H1 (cell line): ENCODE measurements around the gene CHST11. TPM values are rescaled to one million over a fixed set of nuclear protein-coding genes. Genes with fewer than 3 reads are reported as not detected.

Experiments
- CTCF ChIA-PET: fragments of 300-600 bp; sonication (Branson Sonifier 250); formaldehyde crosslinking; loops from one replicate; lab custom pipeline; 2021; ENCODE audit not compliant: partially characterized antibody; lab: Charles Lee
- POLR2A ChIA-PET: fragments of 300-600 bp; sonication (Branson Sonifier 250); formaldehyde crosslinking; loops from one replicate; lab custom pipeline; 2021; ENCODE audit warnings: inconsistent platforms; ENCODE audit not compliant: partially characterized antibody; lab: Charles Lee
- DNase-seq, 2 experiments: peaks; one replicate each; pipeline versions ENCODE4 v3.0.0 to v3.0.0-alpha.2; 2010 to 2022; ENCODE audit warnings: low spot score in 2 of 2, low read depth in 1 of 2, mixed read lengths in 1 of 2
- FAIRE-seq: peaks from 2 replicates; lab custom pipeline; 2011; peaks lifted over from hg19 to GRCh38; lab: Jason Lieb, UNC
- H2AFZ ChIP-seq: 2 replicates; pipeline ENCODE4 v1.8.1; 2012; ENCODE audit warnings: low read length, inconsistent platforms
- H2AK5ac ChIP-seq: 2 replicates; pipeline ENCODE4 v1.6.1; 2013; ENCODE audit warnings: low read depth, low read length
- H2BK120ac ChIP-seq: replicated peaks from 2 replicates; pipeline ENCODE3; 2013; ENCODE audit warnings: low read depth, low read length, inconsistent platforms
- H2BK12ac ChIP-seq: 2 replicates; pipeline ENCODE4 v1.6.1; 2013; ENCODE audit warnings: low read depth, low read length
- H2BK15ac ChIP-seq: 2 replicates; pipeline ENCODE4 v1.6.1; 2013; ENCODE audit warnings: low read length
- H2BK20ac ChIP-seq: 2 replicates; pipeline ENCODE4 v1.6.1; 2013; ENCODE audit warnings: low read length
- H2BK5ac ChIP-seq: 2 replicates; pipeline ENCODE4 v1.6.1; 2013; ENCODE audit warnings: low read depth, low read length
- H3K14ac ChIP-seq: 2 replicates; pipeline ENCODE4 v1.6.1; 2013; ENCODE audit warnings: inconsistent platforms; ENCODE audit not compliant: insufficient read length
- H3K18ac ChIP-seq: 2 replicates; pipeline ENCODE4 v1.6.1; 2013; ENCODE audit warnings: low read length; ENCODE audit errors: extremely low read depth
- H3K23ac ChIP-seq: 2 replicates; pipeline ENCODE4 v1.6.1; 2013; ENCODE audit warnings: inconsistent platforms; ENCODE audit not compliant: insufficient read length
- H3K23me2 ChIP-seq: 2 replicates; pipeline ENCODE4 v1.6.1; 2013; ENCODE audit warnings: low read depth, low read length
- H3K27ac ChIP-seq: 2 replicates; pipeline ENCODE4 v1.6.1; 2011; ENCODE audit warnings: low read depth, low read length, inconsistent platforms
- H3K27me3 ChIP-seq, 4 experiments: replicated peaks in 1 of 4; 1 replicate in 1 of 4; 2 replicates in 3 of 4; pipeline versions ENCODE4 v1.6.1 to v1.8.1; 2011 to 2013; ENCODE audit warnings: low read length in 3 of 4, mild to moderate bottlenecking in 3 of 4, inconsistent platforms in 2 of 4, mixed read lengths in 2 of 4, moderate library complexity in 1 of 4; ENCODE audit not compliant: control insufficient read depth in 3 of 4, insufficient read depth in 3 of 4; ENCODE audit errors: extremely low read depth in 1 of 4
- H3K36me3 ChIP-seq, 4 experiments: 2 replicates each; pipeline versions ENCODE4 v1.6.1 to v1.8.1; 2011 to 2013; ENCODE audit warnings: mild to moderate bottlenecking in 4 of 4, low read length in 3 of 4, moderate library complexity in 2 of 4, control low read depth in 1 of 4, inconsistent platforms in 1 of 4; ENCODE audit not compliant: insufficient read depth in 4 of 4, control insufficient read depth in 2 of 4
- H3K4ac ChIP-seq: replicated peaks from 2 replicates; pipeline ENCODE3; 2013; ENCODE audit warnings: low read length, low read depth, mixed read lengths, inconsistent platforms; ENCODE audit not compliant: insufficient read length
- H3K4me1 ChIP-seq, 4 experiments: replicated peaks in 1 of 4; 1 replicate in 1 of 4; 2 replicates in 3 of 4; pipeline versions ENCODE4 v1.6.1 to v1.8.1; 2011 to 2013; ENCODE audit warnings: low read length in 3 of 4, inconsistent platforms in 2 of 4, mixed read lengths in 1 of 4; ENCODE audit not compliant: insufficient read depth in 4 of 4, control insufficient read depth in 3 of 4
- H3K4me2 ChIP-seq, 2 experiments: 2 replicates each; pipeline versions ENCODE4 v1.6.1 to v1.8.1; 2011 to 2013; ENCODE audit warnings: low read depth in 2 of 2, low read length in 2 of 2, control low read depth in 1 of 2, inconsistent platforms in 1 of 2, mild to moderate bottlenecking in 1 of 2; ENCODE audit not compliant: insufficient read depth in 1 of 2
- H3K4me3 ChIP-seq, 4 experiments: fragments of 200-600, 300-600 bp in 1 of 4; sonication (generic), shearing (Covaris generic), sonication (Bioruptor Twin) in 1 of 4; 2 replicates each; pipeline versions ENCODE4 v1.5.1 to v1.8.1; 2011 to 2016; ENCODE audit warnings: low read length in 4 of 4, low read depth in 3 of 4, control low read depth in 2 of 4, inconsistent platforms in 2 of 4, mild to moderate bottlenecking in 2 of 4, mixed read lengths in 1 of 4, moderate library complexity in 1 of 4; ENCODE audit not compliant: insufficient read depth in 2 of 4; ENCODE audit errors: extremely low read depth in 1 of 4
- H3K56ac ChIP-seq: replicated peaks from 2 replicates; pipeline ENCODE3; 2013; ENCODE audit warnings: low read depth, mild to moderate bottlenecking, mixed read lengths, low read length, inconsistent platforms; ENCODE audit not compliant: insufficient read length
- H3K79me1 ChIP-seq: 2 replicates; pipeline ENCODE4 v1.6.1; 2013; ENCODE audit warnings: low read depth, low read length, control low read depth
- H3K79me2 ChIP-seq, 2 experiments: 2 replicates each; pipeline versions ENCODE4 v1.6.1 to v1.8.1; 2012 to 2013; ENCODE audit warnings: low read length in 2 of 2, mild to moderate bottlenecking in 2 of 2, inconsistent platforms in 1 of 2; ENCODE audit not compliant: insufficient read depth in 2 of 2, control insufficient read depth in 1 of 2
- H3K9ac ChIP-seq, 4 experiments: replicated peaks in 1 of 4; 1 replicate in 1 of 4; 2 replicates in 3 of 4; pipeline versions ENCODE4 v1.6.1 to v1.8.1; 2011 to 2013; ENCODE audit warnings: low read depth in 3 of 4, low read length in 3 of 4, control low read depth in 2 of 4, mild to moderate bottlenecking in 2 of 4, moderate library complexity in 2 of 4, inconsistent platforms in 1 of 4; ENCODE audit errors: extremely low read depth in 1 of 4
- H3K9me3 ChIP-seq, 2 experiments: 2 replicates each; pipeline versions ENCODE4 v1.6.1 to v1.8.1; 2012 to 2013; ENCODE audit warnings: mild to moderate bottlenecking in 2 of 2, moderate library complexity in 2 of 2, control low read depth in 1 of 2, inconsistent platforms in 1 of 2, low read depth in 1 of 2, low read length in 1 of 2, mixed read lengths in 1 of 2; ENCODE audit not compliant: insufficient read depth in 2 of 2
- H4K20me1 ChIP-seq, 2 experiments: replicated peaks in 1 of 2; 2 replicates each; pipeline versions ENCODE3 to v1.8.1; 2011 to 2013; ENCODE audit warnings: inconsistent platforms in 2 of 2, low read length in 2 of 2, mild to moderate bottlenecking in 1 of 2; ENCODE audit not compliant: insufficient read depth in 2 of 2, control insufficient read depth in 1 of 2
- H4K5ac ChIP-seq: 2 replicates; pipeline ENCODE4 v1.6.1; 2013; ENCODE audit warnings: low read length, low read depth, mixed read lengths, inconsistent platforms; ENCODE audit not compliant: insufficient read length
- H4K8ac ChIP-seq: 2 replicates; pipeline ENCODE4 v1.8.0; 2013; ENCODE audit warnings: mild to moderate bottlenecking, moderate library complexity, low read length, inconsistent platforms; ENCODE audit not compliant: insufficient read depth; ENCODE audit errors: extremely low read depth
- H4K91ac ChIP-seq: replicated peaks from 2 replicates; pipeline ENCODE3; 2013; ENCODE audit warnings: low read length, mixed read lengths, inconsistent platforms; ENCODE audit not compliant: insufficient read length
- BCL11A ChIP-seq, 2 experiments: IDR thresholded peaks; one replicate each; pipeline ENCODE4 v1.6.1; 2011; ENCODE audit warnings: low read depth in 2 of 2, low read length in 2 of 2, mild to moderate bottlenecking in 2 of 2
- CBX8 ChIP-seq: fragments of 300-800, 300-1000 bp; sonication (generic); IDR thresholded peaks from 2 replicates; pipeline ENCODE4 v1.7.1; 2016; ENCODE audit warnings: low read depth, low read length, borderline replicate concordance
- CHD2 ChIP-seq: IDR thresholded peaks from 2 replicates; pipeline ENCODE4 v1.6.1; 2012; ENCODE audit warnings: low read length, improper control_type of control experiment
- GTF2F1 ChIP-seq: IDR thresholded peaks from 2 replicates; pipeline ENCODE4 v1.6.1; 2012; ENCODE audit warnings: low read depth, low read length, improper control_type of control experiment, borderline replicate concordance
- HDAC6 ChIP-seq: IDR thresholded peaks from one replicate; pipeline ENCODE4 v1.7.1; 2012; ENCODE audit warnings: low read depth, mild to moderate bottlenecking, inconsistent platforms, low read length, moderate library complexity
- NRF1 ChIP-seq: IDR thresholded peaks from 2 replicates; pipeline ENCODE4 v1.6.1; 2011; ENCODE audit warnings: mild to moderate bottlenecking, low read depth, low read length, improper control_type of control experiment
- RNF2 ChIP-seq: fragments of 200-900, 300-1000 bp; sonication (generic); IDR thresholded peaks from 2 replicates; pipeline ENCODE4 v1.7.1; 2016; ENCODE audit warnings: borderline replicate concordance, low read depth, mild to moderate bottlenecking, antibody characterized with exemption, low read length; ENCODE audit not compliant: poor library complexity, severe bottlenecking; ENCODE audit errors: missing control alignments
- SIN3A ChIP-seq, 2 experiments: IDR thresholded peaks in 1 of 2; conservative IDR thresholded peaks in 1 of 2; 2 replicates each; pipeline ENCODE4 v1.6.1; 2011 to 2012; ENCODE audit warnings: low read length in 2 of 2, improper control_type of control experiment in 1 of 2, low read depth in 1 of 2, mild to moderate bottlenecking in 1 of 2
- SP2 ChIP-seq: IDR thresholded peaks from 2 replicates; pipeline ENCODE4 v1.6.1; 2012; ENCODE audit warnings: mild to moderate bottlenecking, low read length, inconsistent platforms
- SRF ChIP-seq: IDR thresholded peaks from 2 replicates; pipeline ENCODE4 v1.6.1; 2011; ENCODE audit warnings: mild to moderate bottlenecking, low read depth, low read length, moderate library complexity
- WGBS, 2 experiments: shearing (Covaris generic) in 1 of 2; methylation state at CpG; one replicate each; pipeline versions ENCODE4 v1.1.6 to v1.1.7; 2013 to 2015; ENCODE audit warnings: low lambda C conversion rate in 2 of 2, mixed read lengths in 2 of 2, inconsistent platforms in 1 of 2, low coverage in 1 of 2, missing lambda C conversion rate in 1 of 2; ENCODE audit not compliant: insufficient replicate concordance in 2 of 2, insufficient coverage in 1 of 2, insufficient read length in 1 of 2; ENCODE audit errors: extremely low coverage in 1 of 2, missing lambda C conversion rate in 1 of 2; 5-methylcytosine and 5-hydroxymethylcytosine counted together
- polyA plus RNA-seq, 7 experiments: library from polyadenylated mRNA; depleted of rRNA in 3 of 7; stranded (reverse) in 5 of 7; unstranded in 2 of 7; fragments of >200 nt in 5 of 7; fragments of 200-250 nt in 2 of 7; gene quantifications; 1 replicate in 5 of 7; 2 replicates in 1 of 7; 4 replicates in 1 of 7; pipeline versions ENCODE4 v1.2.1 to v1.2.3, GENCODE V29; 2011 to 2013; ENCODE audit warnings: missing spikeins in 2 of 7, mixed read lengths in 2 of 7
- total RNA-seq: library from RNA; stranded (reverse); fragmentation: NEBNext Ultra II Directional; extraction: Animal tissue kit (Norgen Biotek cat#: 25700); gene quantifications from 2 replicates; pipeline ENCODE4 v1.2.1, GENCODE V29; 2021

Gene CHST11
- total and polyA plus RNA-seq, 2 of the 8 experiments (the other 6 are each of a cell fraction or from before 2014, with no cell fraction given) = 14.4 to 20.8 TPM

DNA sequence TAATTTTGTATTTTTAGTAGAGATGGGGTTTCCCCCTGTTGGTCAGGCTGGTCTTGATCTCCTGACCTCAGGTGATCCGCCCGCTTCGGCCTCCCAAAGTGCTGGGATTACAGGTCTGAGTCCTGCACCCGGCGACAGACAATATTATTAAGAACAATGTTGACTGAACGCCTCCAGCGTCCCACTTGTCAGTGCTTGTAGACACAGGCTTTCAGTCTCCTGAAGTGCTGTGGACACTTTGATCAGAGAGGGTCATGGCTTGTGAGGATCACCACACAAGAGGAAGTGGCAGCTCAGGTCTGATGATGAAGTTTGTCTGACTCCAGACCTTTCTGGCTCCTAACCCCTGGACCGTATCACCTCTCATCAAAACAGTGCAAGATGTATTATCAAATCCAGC lies 114.6 kb downstream of the CHST11 start:
- Histone ChIP-seq H3K4ac (no peak overlapping the region), H3K36me3 (no peaks in the 10 kb centered on the region), H4K20me1 (peaks cover 0 to 2% of the 10 kb centered on the region in 2 experiments), H3K79me2 (no peaks in the 10 kb centered on the region), H2AFZ (no peak overlapping the region), H2BK12ac (no peak overlapping the region), H4K91ac (no peak overlapping the region), H3K9ac (no peak overlapping the region), H4K8ac (no peak overlapping the region), H3K4me1 (no peaks in the 10 kb centered on the region), H3K4me3 (no peak overlapping the region), H3K23ac (no peak overlapping the region), H3K79me1 (no peaks in the 10 kb centered on the region), H3K56ac (no peak overlapping the region), H3K14ac (no peak overlapping the region), H2BK120ac (no peak overlapping the region), H2BK5ac (no peak overlapping the region), H3K23me2 (no peaks in the 10 kb centered on the region), H4K5ac (no peak overlapping the region), H2BK20ac (no peak overlapping the region), H3K27me3 (no peaks in the 10 kb centered on the region), H2BK15ac (no peak overlapping the region), H3K9me3 (no peaks in the 10 kb centered on the region), H3K18ac (no peak overlapping the region), H3K27ac (no peak overlapping the region), H2AK5ac (no peak overlapping the region), H3K4me2 (no peak overlapping the region)
- DNase-seq (no peak), FAIRE-seq (no peak)
- WGBS, 2 experiments = 90% methylated on average over 8 of the region's 8 CpGs; no CpG with 5 or more reads in 1 of the 2 experiments
- TF ChIP-seq SP2 (no peak), SRF (no peak), BCL11A (IDR thresholded peaks at IDR 0.05; ENCODE audit: low read depth in 2 of 2, low read length in 2 of 2) (no peak), CHD2 (no peak), RNF2 (no peak), CBX8 (no peak), SIN3A (conservative IDR thresholded peaks at IDR 0.05 in 1 of 2, IDR thresholded peaks at IDR 0.05 in 1 of 2; ENCODE audit: low read depth in 1 of 2, low read length in 2 of 2) (no peak), NRF1 (no peak), HDAC6 (no peak), GTF2F1 (no peak)
- ChIA-PET POLR2A (no interaction called here), CTCF (interaction anchor here (0.9 to 1.3 kb wide), 2 partner anchors 10 to 69 kb away, joined by 3 to 5 read pairs; no protein-coding TSS in a partner anchor)
